HUDEP-2 (cell line): ENCODE data around the gene USP12.
A peak's percentile ranks its signal among the peaks of the same experiment; 100 is the strongest.

Source experiments
- DNase-seq, 76 experiments: peaks; one replicate each; lab custom pipeline; 2025; ENCODE audit not compliant: unreplicated experiment in 76 of 76; lab: John Stamatoyannopoulos, UW

The USP12 gene

GRCh38 chr13:27041341-27041740 is 130.3 kb downstream of the USP12 start:
- DNase-seq, result no peak

DNA sequence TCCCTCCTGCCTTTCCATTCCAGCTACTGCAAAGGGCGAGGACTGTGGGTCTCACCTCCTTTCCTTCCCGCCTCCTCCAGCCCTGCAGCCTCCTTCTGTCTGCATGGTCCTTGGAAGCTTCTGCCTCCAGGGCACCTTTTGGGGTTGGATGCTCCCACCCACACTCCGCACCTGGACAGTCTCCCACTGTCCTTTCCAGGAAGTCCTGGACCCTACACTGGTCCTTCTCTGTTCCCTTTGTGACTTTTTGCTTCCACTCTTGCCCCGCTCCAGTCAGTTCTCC is 130.8 kb downstream of the USP12 start:
- no peak for DNase-seq

DNA sequence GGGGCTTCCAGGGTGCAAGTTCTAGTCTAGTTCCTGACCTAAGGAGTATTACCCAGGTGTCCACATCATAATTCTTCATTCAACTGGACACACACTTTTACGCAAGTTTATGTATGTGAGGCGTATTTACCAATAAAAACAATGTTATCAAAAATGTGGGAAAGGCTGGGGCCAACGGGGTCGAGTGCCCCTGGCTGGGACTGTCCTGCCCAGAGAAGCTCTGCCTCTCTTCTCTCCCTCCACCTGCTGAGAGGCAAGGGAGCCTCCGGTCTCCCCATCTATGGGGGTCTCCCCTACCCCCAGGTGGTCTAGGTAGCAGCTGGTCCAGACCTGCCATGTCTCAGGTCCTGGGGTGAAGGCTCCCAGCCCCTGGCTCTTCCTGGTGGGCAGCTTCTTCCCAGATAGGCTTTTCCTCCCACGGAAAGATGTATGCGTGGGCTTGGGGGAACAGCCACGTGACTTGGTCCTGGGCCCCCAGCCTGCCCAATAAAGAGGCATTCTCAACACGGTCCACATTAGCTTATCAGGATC is 132.4 kb downstream of the USP12 start:
- no peak for DNase-seq

DNA sequence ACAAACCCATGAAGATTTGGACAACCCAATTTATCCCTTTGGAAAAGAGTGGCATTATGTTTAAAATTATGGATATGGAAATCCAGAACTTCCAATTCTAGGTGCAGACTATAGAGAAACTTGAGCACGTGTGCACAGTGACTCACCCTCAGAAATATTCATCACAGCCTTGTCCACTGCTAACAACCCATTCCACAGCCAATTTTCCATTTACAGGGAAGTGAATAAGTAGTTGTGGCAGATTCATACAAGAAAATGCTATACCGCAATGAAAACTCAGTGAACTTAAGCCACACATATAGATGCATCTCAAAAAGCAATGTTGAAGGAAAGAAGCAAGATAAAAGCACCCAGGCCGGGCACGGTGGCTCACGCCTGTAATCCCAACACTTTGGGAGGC is 133.3 kb downstream of the USP12 start:
- no peak for DNase-seq

GRCh38 chr13:27037571-27037970 is 134.0 kb downstream of the USP12 start:
- no peak for DNase-seq

GRCh38 chr13:27037171-27037570 is 134.4 kb downstream of the USP12 start:
- no peak for DNase-seq

- no peak for DNase-seq
These were observed 135.2 kb downstream of the USP12 start for GRCh38 chr13:27036236-27036981.

GRCh38 chr13:27035892-27036235 is 135.7 kb downstream of the USP12 start:
- no peak for DNase-seq

DNA sequence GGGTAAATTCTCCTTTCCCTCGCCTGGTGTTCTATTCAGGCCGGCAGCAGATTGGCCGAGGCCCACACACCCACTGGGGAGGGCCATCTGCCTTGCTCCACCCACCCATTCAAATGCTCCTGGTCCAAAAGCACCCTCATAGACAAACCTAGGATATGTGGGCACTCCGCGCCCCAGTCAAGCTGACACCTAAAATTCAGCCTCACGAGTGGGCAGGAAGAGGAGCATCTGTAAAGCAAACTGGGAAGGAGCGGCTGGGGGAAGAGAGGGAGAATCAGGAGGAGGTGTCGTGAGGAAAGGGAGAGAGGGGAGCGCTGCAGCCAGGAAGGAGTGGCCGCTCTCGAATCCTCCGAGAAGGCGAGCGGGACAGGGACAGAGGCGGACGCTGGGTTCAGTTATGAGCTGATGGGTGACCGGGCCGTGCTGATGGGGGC is 136.9 kb downstream of the USP12 start:
- DNase-seq, result no peak

DNA sequence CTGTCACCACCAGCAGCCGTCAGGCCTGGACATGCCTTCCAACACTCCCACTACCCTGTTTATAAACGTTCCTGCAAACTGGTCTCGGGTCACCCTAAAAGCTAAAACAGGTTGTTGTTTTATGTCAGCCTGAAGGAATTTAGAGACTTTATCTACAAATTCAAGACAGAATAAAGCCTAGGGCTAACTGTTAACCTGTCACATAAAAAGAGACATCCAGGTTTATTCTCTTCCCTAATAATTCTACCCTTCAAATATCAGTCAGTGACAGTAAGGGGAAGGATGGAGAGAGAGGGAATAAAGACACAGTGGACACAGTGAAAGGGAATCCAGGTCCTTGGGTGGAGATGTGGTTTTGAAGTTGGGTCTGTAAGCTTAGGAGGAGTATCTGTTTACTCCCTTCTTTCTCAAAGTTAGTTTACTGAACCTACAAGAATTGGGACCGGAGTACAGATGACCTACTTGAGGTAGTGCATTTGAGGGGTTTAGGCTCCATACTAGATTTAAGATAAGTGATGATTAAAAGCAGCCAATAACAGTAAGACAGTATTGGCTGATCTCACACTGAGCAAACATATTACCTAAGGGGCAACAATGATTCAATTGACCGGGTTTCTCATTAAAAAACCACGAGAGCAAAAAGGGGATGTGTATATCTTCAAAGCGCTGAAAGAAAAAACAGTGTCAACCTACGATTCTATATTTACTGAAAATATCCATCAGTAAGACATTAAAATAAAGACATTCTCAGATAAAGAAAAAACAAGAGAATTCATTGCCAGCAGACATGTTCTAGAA is 142.7 kb downstream of the USP12 start:
- no peak for DNase-seq

DNA sequence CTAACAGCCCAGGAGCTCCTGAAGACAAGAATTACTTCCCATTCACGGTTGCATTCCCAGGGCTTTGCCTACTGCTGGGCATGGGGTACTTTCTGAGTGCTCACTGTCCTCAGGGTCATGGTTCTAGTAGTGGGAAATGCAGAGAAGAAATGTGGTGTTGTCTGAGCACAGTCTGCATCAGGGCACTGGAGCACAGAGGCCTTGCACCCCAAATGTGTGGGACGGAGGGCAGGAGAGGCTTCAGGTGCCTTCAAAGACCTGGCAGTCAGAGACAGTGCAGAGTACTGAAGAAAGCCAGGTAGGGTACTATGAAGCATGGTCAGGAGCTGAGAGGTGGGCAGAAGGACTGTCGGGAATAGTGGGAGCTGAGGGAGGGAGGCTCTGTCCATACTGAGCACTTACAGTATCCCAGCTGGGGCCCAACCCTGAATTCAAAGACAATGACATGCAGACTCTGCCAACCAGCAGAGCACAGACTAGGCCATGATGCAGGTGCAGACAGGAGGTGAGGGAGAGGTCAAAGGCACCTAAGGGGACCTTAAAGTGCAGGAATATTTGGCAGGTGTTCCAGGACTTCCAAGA is 144.4 kb downstream of the USP12 start:
- no peak for DNase-seq

GRCh38 chr13:27026396-27026795 is 145.2 kb downstream of the USP12 start:
- DNase-seq, result no peak

DNA sequence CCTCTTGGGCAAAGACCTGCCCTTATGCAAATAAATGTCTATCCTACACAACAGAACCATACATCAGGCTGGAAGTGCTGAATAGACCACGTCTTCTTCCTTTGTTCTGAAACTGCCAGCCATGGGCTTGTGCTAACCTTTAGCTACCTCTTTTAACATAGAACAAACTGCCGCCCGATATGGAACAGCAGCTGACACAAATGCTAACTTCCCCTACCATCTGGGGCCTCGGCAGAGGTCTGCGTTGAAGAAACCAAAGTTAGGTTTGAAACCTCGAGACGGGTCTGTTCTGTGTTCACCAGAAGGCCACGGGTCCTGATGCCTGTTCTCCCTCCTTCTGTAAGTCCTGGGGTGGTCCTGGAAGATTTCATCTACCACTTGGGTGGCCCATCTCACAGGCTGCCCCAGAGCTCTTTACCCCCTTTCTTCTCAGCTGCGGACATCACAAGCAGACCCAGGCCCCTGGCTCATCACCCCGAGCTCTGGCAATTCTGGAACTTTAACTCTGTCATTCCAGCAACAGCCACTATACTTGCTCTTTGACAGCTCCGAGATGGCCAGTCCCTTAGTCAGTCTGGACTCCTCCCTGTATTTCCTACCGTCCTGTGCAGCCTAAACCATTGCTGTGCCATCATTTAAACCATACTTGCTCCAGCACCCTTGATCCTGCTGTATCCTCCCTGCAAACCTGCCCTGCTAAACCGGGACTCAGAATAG is 146.7 kb downstream of the USP12 start:
- no peak for DNase-seq

DNA sequence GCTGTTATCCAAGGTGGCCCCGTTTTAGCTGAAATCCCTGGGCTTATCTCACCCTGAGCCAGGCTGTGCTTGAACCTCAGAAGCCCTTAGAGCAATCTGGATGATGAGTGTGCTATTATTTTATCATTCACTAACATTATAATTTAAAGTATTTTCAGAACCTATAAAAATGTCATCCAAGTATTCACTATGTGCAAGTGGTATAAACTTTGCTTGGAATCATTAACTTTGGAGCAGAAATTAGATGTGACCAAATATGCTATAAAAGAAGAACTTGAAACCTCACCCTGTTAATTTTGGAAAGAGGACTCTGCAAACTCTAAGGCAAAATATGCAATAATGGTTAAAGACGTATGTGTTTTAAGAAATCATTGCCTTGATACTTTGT is 147.5 kb downstream of the USP12 start:
- DNase-seq, result no peak

GRCh38 chr13:27023385-27024073 is 148.1 kb downstream of the USP12 start:
- DNase-seq, result no peak

- peak in 61 of 76 experiments; percentile 7 to 82 (median 42) for DNase-seq
These were observed 148.9 kb downstream of the USP12 start for GRCh38 chr13:27022571-27023311.

DNA sequence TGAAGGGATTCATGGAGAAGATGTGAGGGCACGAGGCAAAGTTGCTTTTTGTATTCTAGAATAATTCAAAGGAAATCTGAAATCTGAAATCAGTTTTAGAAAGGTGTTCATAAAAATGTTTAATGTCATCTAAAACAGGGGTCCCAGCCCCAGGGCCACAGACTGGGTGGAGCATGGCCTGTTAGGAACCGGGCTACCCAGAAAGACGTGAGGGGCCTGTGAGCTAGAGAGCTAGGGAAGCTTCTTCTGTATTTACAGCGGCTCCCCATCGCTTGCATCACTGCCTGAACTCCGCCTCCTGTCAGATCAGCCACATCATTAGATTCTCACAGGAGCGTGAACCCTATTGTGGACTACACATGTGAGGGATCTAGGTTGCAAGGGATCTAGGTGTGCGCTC is 151.2 kb downstream of the USP12 start:
- DNase-seq, result no peak

DNA sequence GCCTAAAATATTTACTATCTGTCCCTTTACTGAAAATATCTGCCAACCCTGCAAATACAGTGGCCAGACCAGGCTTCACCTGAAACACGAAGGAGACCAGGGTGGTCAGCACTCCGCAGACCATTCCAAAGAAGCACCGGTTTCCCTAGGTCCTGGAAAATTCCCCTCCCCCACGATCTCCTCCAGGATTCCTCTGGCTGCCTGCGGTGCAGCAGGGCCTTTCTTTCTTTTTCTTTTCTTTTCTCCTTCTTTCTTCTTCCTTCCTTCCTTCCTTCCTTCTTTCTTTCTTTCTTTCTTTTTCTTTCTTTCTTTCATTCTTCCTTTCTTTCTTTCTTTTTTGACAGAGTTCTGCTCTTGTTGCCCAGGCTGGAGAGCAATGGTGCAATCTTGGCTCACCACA is 152.7 kb downstream of the USP12 start:
- no peak for DNase-seq

- no peak for DNase-seq
These were observed 153.2 kb downstream of the USP12 start for GRCh38 chr13:27018344-27018861.

DNA sequence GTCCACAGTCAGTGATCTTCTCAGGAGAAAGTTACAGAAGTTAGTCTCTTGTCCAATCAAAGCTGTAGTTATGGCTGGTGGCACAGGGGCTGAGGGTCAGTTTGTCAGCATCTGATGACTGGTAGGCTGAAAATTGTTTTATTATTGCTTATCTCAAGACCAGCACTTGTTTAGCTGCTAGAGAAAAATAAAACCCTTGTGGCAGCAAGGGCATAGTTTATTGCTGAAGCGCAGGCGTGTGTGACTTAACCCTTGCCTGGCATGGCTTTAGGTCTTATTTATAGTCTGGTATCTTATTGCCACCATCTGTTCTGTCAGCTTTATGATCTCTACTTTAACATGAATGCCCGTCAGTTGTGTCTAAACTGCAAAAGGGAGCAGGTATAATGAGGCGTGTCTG is 154.7 kb downstream of the USP12 start:
- no peak for DNase-seq
